DMS53 (cell line): ENCODE measurements around the gene IL17RD.

Experiments
- DNase-seq: peaks from one replicate; lab custom pipeline; 2025; lab: John Stamatoyannopoulos, UW

Gene IL17RD

DNA sequence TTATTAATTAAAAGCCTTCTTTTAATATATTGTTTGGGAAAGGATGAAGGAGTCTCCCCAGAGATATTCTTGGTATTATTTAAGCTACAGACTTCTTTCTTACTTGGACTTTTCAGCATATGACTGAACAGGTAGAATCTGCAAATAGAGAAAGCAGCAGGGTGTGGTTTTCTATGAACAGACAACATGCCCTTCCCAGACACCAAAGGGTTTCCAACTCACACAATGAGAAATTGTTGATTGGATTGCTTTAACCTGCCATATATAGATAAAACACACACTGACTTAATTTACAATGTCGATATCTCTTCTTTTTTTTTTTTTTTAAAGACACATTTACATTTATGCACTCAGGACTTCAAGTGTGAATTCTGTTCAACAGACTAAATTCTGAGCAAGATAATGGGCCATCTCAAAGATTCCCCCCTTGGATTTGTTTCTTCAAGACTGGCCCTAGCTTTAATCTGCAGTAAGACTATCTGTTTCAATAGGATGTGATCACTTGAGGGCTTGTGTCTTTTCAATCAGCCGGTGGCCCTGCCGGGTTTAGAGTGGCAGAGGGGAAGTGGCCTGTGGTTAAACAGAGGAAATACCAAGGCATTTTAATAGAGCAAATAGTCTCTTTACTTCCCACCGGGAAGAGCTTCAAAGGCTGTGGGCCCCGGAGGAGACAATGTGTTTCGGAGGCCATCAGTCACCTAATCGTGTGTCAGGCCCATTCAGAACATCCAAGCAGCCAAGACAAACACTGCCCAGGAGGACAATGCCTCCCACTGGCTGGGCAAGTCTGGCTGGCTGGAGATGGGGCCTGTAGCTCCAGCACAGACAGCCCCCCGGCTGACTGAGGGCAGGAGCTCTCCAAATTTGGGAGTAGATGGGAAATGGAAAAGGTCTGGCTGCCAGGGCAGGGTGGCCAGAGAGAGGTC is 6.1 kb downstream of the IL17RD start:
- DNase-seq: no peak

GRCh38 chr3:57158325-57158724 is 6.8 kb downstream of the IL17RD start:
- DNase-seq: no peak

DNA sequence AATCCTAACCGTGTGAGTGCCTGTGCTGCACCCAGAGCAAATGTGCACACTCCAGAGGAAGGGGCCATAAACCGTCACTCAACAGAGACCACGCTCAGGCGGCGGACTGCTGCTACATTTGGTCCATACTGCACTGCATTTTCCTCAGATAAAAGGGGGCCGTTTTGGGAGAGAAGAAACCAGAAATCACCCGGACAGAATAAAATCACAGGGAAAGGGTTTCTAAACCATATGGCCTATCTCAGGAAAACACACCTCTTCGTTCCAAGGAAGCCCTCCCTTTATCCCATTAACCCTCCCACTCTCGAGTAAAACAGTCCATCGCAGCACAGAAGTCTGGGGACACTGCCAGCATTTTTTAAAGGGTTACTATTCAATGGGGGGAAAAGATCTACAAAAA is 7.6 kb downstream of the IL17RD start:
- DNase-seq: no peak

GRCh38 chr3:57155310-57155643 is 9.9 kb downstream of the IL17RD start:
- no peak for DNase-seq

DNA sequence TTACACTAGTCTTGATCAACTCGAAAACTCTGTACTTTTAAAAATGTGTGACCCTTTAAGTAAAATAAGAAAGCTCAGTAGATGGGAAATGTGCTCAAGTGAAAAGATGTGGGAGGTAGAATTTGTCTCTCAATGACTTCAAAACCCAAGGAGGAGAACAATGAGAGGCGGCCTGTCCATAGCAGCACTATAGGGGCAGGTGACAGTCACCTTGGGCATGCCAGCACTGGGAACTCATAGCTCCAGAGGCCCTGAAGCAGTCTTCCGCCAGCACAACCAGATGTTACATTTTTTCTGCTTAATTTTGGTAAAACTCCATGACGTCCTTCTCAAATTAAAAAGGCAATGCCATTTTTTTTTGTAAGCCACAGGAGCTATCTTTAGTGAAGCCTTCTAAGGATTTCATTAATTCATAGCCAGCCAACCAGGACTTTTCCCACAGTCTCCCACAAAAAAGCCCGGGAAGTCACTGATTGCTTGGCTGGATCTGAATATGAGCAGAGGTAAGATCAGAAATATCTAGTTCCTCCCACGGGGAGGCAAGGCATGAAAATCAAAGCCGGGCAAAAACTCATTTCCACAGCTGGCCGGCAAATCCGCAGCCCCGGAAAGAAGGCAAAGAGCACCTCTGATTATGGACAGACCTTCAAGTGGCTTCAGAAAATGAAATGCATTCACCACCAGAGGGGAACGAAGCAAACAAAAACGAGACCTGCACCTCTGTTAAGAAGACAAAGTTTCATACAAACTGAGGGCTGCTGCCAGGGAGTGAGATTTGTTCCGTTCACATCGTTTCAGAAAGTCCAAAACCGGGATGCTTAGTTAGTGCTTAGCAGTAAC is 10.5 kb downstream of the IL17RD start:
- DNase-seq: no peak

DNA sequence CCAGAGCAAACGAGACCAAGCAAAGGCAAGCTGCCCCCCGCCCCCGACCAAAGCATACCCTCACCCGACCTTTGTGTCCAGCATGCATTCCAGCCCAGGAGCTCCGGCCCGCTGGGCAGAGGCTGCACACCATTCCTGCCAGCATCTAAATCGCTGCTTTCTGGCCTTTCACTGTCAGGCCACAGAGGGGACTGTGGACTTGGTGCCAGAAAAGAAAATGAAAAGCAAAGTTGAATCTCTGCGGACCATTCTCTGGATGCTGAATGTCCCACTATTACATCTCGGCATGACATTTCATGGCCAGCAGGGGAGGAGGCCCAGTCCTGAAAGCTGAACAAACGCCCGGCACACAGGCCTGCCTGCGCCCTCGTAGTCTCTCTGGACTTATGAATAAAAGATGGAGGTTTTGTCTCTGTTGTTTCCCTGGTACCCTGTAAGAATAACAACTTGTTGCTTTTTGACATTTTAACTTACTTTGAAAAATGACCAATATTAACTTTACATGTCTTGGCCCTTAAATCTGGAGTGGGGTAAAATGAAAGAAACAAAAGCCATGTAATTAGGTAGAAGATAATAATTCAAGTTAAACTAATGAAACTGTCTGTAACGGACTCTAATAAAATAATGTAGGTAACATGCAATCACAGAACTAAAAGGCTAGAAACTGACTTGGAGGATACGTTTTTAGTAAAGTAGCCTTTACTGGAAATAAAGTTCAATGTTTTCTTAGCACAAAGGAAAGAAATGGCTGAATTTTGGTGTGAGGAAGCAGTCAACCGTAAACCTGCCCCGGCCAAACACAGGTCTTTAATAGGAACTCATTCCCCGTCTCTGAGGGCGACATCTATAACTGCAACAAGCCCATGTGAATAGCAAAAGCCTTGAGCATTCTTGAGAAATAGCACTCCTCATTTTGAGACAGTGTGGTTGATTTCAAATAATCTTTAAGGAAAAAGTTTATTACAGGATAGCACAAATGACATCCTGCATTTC is 12.7 kb downstream of the IL17RD start:
- no peak for DNase-seq

DNA sequence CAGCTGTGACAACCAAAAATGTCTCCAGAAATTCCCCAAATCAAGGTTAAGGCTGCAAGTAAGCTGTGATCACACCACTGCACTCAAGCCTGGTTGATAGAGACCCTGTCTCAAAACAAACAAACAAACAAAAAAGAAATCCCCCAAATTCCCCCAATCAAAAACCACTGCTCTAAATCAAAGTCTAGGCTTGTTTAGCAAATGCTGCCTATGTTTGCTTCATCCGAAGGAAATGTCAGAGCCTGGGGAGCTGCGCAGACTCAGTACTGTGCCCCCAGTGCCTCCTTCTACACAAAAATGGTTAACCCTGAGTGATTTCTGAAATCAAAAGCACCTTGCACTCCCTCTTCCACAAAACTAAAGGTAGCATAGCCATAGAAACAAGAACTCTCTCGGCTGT is 13.4 kb downstream of the IL17RD start:
- no peak for DNase-seq

DNA sequence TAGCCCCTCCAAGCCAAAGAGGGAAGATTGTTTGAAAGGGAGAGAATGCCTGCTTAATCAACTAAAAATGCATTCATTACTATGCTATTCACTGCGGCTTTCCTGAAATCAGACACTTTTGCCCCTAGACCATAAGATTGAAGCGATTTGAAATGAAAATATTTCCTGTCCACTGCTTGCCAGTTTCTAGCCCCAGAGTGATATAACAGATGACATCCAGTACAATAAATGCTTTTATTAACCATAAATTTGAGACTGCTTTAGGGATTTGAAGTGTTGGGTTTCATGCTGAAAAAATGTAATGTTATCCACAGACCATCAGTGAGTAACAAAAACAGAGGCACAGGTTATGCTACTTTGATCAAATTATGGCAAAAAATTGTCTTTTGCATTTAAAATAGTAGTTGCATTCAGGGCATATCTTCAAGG is 14.1 kb downstream of the IL17RD start:
- no peak for DNase-seq

GRCh38 chr3:57150113-57150581 is 15.0 kb downstream of the IL17RD start:
- DNase-seq: no peak

GRCh38 chr3:57147071-57147470 is 18.1 kb downstream of the IL17RD start:
- no peak for DNase-seq

DNA sequence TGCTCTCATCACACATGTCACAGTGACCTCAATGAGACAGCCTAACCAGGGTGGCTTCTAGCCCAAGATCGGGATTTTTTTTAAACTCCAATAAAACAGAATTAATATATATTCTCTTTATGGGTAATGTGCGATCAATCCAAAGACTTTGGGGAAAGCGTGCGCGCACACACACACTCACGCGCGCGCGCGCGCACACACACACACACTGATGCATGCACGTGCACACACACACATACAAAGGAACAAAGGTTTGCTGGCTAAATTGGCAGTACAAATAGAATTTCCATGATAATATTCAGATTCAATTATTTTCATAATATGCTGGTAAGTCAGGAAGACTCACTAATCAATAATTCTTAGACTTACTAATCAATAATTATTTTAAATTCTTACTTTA is 19.3 kb downstream of the IL17RD start:
- DNase-seq: no peak

GRCh38 chr3:57144952-57145351 is 20.2 kb downstream of the IL17RD start:
- DNase-seq: no peak

DNA sequence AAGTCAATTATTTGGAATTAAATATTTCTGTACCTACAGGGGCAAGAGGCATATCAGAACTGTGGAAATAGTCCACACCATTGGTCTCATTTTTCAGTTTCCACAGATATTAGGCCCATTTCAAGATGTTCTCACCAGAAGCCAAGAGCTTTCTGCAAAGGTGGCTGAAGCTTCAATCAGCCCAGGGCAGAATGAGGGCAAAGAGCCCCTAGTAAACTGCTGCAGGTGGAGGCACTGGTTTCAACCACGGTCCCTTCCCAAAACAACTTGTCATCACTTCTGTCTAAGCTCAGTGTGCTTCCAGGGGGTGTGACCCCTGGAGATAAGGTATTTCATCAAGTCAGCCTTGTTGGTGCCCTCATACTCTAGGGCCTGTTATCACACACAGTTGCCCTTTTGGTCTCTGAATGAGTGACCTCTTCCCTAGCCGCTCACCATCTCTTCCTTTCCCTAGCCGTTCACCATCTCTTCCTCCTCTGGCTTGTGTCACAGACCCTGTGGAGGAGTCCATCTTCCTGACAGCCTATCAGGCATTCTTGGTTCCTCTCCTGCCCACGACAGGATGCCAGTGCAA is 21.2 kb downstream of the IL17RD start:
- no peak for DNase-seq

GRCh38 chr3:57142411-57142723 is 22.8 kb downstream of the IL17RD start:
- DNase-seq: no peak

DNA sequence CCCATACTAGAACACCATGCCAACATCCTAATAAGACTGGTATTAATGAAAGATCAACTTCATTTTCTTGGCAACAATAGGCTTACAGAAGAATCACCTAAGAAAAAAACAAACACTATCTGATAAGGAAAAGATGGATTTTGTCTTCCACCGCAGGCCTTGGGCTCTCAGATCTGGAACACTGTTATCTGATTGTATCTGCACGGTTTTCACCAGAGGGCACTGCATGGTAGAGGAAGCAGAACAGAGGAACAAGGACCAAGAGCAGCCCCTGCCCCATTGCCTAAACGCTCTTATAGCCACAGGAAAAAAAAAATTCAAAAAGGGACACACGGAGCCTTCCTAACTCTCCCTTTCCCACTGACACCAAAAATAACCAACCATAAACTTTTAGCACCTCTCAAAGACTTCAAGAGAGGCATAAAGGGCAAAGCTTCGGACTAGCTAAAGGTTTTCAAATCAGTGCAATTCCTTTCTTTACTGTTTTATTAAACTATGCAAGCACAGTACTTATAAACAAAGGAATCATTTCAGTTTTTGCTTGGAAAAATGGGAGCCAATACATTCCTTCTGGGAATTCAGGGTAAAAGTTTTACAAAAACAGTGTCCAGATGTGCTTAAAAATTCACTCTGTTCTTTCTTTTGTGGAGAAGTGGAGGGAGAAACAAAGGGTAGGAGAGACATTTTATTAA is 23.3 kb downstream of the IL17RD start:
- DNase-seq: no peak

DNA sequence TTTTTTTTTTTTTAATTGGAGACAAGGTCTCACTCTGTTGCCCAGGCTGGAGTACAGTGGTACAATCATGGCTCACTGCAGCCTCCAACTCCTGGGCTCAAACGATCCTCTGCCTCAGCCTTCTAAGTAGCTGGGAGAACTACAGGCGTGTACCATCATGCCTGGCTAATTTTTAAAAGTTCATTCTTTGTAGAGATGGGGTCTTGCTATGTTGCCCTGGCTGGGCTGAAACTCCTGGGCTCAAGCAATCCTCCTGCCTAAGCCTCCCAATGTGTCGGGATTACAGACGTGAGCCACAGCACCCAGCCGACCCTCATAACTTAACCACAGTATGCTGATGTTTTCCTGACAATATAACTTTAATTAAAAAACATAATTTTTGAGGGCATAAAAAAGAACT is 24.3 kb downstream of the IL17RD start:
- DNase-seq: no peak

DNA sequence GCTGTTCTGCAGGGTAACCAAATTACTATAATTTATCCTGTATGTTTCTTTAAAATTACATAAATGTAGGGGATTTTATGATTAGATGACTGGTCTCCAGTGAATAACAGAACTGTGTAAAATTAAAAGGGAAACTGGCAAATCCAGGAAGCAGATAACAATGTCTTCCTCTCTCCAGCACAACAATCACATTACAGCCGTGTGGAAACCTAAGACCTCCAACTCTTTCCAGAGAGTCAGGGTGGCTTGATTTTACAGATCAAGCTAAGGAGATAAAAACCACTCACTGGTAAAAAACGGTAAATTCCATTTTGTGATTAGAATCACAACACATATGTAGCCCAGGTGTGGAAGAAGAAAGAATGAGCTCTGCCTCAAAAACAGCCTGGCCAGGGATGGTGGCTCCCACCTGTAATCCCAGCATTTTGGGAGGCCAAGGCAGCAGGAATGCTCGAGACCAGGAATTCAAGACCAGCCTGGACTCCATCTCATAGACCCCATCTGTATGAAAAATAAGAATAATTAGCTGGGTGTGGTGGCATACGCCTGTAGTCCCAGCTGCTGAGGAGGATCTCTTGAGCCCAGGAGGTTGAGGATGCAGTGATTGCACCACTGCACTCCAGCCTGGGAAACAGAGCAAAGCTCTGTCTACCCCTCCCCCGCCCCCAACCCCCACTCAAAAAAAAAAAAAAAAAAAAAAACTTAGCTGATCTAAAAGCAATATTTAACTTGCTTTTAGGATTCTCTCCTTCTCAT is 29.0 kb downstream of the IL17RD start:
- no peak for DNase-seq

DNA sequence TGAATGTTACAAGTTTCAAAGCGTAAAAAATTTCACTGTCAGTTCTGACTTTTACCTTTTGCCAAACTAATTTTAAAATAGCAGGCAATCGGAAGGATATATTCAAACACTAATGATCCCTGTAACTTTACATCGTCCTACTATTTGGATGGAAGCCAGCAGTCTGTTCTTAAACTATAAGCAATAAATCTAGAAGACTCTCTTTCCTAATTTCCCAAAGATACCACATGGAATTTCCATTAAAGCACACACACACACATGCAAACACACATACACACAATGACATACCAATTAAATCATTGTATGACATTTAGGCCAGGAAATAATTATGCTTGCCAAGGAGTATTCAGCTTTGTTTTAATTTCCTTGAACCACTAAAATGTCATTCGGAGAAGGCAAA is 32.0 kb downstream of the IL17RD start:
- no peak for DNase-seq

DNA sequence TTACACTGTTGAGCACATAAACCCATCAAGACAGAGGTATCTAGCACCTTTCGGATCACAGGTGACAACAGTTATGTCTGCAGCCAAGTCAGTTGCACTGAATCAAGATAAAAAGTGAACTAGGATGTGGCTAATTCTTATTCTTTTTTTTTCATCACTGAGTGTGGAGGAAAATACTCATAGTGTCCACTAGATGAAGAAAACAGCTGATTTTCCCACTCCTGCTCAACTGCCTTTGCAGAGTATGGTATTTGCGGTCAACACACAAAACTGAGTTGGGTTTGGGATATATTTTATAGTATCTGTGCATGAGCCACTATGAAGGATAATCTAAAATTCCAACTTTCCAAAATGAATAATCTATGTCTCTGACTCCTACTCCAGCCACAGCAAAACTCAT is 32.5 kb downstream of the IL17RD start:
- DNase-seq: no peak

GRCh38 chr3:57131210-57131588 is 34.0 kb downstream of the IL17RD start:
- no peak for DNase-seq
